ENCODE data around the gene ACACB.

DNA sequence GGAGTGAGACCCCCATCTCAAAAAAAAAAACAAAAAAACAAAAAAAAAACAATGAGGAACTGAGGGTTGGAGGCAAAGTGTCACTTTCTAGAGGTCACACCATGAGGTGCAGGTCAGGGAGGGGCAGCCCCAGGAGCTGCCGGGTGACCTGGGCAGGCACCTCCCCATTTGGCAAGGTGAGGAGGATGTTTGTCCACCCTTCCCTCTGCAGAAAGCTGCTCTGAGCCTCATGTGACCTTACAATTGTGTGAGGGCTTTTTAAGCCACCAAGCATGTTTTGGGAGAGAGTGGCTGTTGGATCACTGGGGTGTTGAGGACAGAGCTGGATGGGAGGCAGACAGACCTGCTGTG, 143.1 kb downstream of the ACACB start:
- TF ChIP-seq POLR2A (IDR thresholded peaks at IDR 0.05), result no peak
- TF ChIP-seq, protein P1, sequence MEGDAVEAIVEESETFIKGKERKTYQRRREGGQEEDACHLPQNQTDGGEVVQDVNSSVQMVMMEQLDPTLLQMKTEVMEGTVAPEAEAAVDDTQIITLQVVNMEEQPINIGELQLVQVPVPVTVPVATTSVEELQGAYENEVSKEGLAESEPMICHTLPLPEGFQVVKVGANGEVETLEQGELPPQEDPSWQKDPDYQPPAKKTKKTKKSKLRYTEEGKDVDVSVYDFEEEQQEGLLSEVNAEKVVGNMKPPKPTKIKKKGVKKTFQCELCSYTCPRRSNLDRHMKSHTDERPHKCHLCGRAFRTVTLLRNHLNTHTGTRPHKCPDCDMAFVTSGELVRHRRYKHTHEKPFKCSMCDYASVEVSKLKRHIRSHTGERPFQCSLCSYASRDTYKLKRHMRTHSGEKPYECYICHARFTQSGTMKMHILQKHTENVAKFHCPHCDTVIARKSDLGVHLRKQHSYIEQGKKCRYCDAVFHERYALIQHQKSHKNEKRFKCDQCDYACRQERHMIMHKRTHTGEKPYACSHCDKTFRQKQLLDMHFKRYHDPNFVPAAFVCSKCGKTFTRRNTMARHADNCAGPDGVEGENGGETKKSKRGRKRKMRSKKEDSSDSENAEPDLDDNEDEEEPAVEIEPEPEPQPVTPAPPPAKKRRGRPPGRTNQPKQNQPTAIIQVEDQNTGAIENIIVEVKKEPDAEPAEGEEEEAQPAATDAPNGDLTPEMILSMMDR (IDR thresholded peaks at IDR 0.05), result no peak

Measured in esophagus squamous epithelium (tissue), 4 donors.